HepG2 (cell line): ENCODE data around the gene UBE4A. TPM values are rescaled to one million over a fixed set of nuclear protein-coding genes. Genes with fewer than 3 reads are reported as not detected.

Source experiments
- ATAC-seq: fragments of 200-7000 bp; cut with Tn5 transposase; 3 replicates; pipeline ENCODE4 v1.9.1; 2020; ENCODE audit warnings: mild to moderate bottlenecking, moderate library complexity
- BruUV-seq: library from RNA; stranded (reverse); fragments of 400-500 nt; replicated peaks from 2 replicates; lab custom pipeline; 2021; lab: Mats Ljungman, UMichigan
- CTCF ChIA-PET: fragments of 300-600 bp; formaldehyde crosslinking; extraction: SDS; loops from one replicate; lab custom pipeline; 2021; ENCODE audit warnings: low total read pairs, inconsistent platforms, low intra/inter-chr PET ratio; lab: Yijun Ruan, JAX
- POLR2A ChIA-PET: fragments of 350-600 bp; sonication (Branson Sonifier 250); formaldehyde crosslinking; loops from one replicate; lab custom pipeline; 2020; ENCODE audit warnings: antibody characterized with exemption, inconsistent platforms; lab: Yijun Ruan, JAX
- DNase-seq: peaks from one replicate; pipeline ENCODE4 v3.0.0-alpha.2; 2015; ENCODE audit warnings: low spot score
- FAIRE-seq: peaks from 3 replicates; lab custom pipeline; 2011; peaks lifted over from hg19 to GRCh38; lab: Jason Lieb, UNC
- H2AFZ ChIP-seq: one replicate; pipeline ENCODE4 v1.6.1; 2011; ENCODE audit warnings: low read length, inconsistent platforms
- H3K27ac ChIP-seq: fragments of 300-600 bp; 3 replicates; pipeline ENCODE4 v1.8.0; 2011; ENCODE audit warnings: mixed run types, mild to moderate bottlenecking, mixed read lengths, low read length, inconsistent platforms; ENCODE audit not compliant: insufficient read depth; ENCODE audit errors: extremely low read length
- H3K27me3 ChIP-seq, 2 experiments: fragments of 200-600 bp in 1 of 2; 2 replicates in 1 of 2; 3 replicates in 1 of 2; pipeline versions ENCODE4 v1.6.0 to v1.8.0; 2011; ENCODE audit warnings: low read length in 2 of 2, mild to moderate bottlenecking in 2 of 2, moderate library complexity in 2 of 2, inconsistent platforms in 1 of 2; ENCODE audit not compliant: insufficient read depth in 2 of 2, control insufficient read depth in 1 of 2
- H3K36me3 ChIP-seq, 2 experiments: fragments of 200-600 bp in 1 of 2; replicated peaks in 1 of 2; 2 replicates in 1 of 2; 3 replicates in 1 of 2; pipeline versions ENCODE4 v1.5.1 to v1.8.0; 2011; ENCODE audit warnings: low read length in 2 of 2, inconsistent platforms in 1 of 2; ENCODE audit not compliant: insufficient read depth in 2 of 2, control insufficient read depth in 1 of 2
- H3K4me1 ChIP-seq: 2 replicates; pipeline ENCODE4 v1.5.1; 2012; ENCODE audit warnings: low read length, inconsistent platforms; ENCODE audit not compliant: insufficient read depth
- H3K4me2 ChIP-seq: 2 replicates; pipeline ENCODE4 v1.6.0; 2011; ENCODE audit warnings: low read depth, low read length, inconsistent platforms
- H3K4me3 ChIP-seq, 3 experiments: fragments of 200-600 bp in 1 of 3; sonication (generic), shearing (Covaris generic) in 1 of 3; replicated peaks in 1 of 3; 2 replicates each; pipeline ENCODE4 v1.5.1; 2011 to 2016; ENCODE audit warnings: low read length in 3 of 3, inconsistent platforms in 2 of 3, low read depth in 2 of 3, mild to moderate bottlenecking in 2 of 3, control low read depth in 1 of 3, mixed read lengths in 1 of 3; ENCODE audit not compliant: insufficient read depth in 1 of 3
- H3K79me2 ChIP-seq: one replicate; pipeline ENCODE4 v1.6.1; 2011; ENCODE audit warnings: low read length, inconsistent platforms; ENCODE audit not compliant: insufficient read depth
- H3K9ac ChIP-seq: 2 replicates; pipeline ENCODE4 v1.6.0; 2011; ENCODE audit warnings: mild to moderate bottlenecking, low read depth, low read length, inconsistent platforms; ENCODE audit not compliant: insufficient read depth
- H3K9me3 ChIP-seq: 2 replicates; pipeline ENCODE4 v1.5.1; 2012; ENCODE audit warnings: mild to moderate bottlenecking, low read length
- H4K20me1 ChIP-seq: 2 replicates; pipeline ENCODE4 v1.6.0; 2011; ENCODE audit warnings: inconsistent platforms, mild to moderate bottlenecking, low read length, moderate library complexity; ENCODE audit not compliant: insufficient read depth
- ARID4A ChIP-seq: sonication (generic); formaldehyde crosslinking; IDR thresholded peaks from 2 replicates; pipeline ENCODE4 v1.5.0; 2020; ENCODE audit warnings: mild to moderate bottlenecking, missing genetic modification reagents, borderline replicate concordance
- FOXA3 ChIP-seq: IDR thresholded peaks from 2 replicates; pipeline ENCODE4 v1.6.1; 2016; ENCODE audit warnings: missing genetic modification reagents, missing compliant biosample characterization
- HOXA3 ChIP-seq: sonication (generic); formaldehyde crosslinking; IDR thresholded peaks from 2 replicates; pipeline ENCODE4 v1.5.0; 2020; ENCODE audit warnings: missing genetic modification reagents
- KLF16 ChIP-seq, 2 experiments: sonication (generic) in 1 of 2; formaldehyde crosslinking in 1 of 2; IDR thresholded peaks; 2 replicates each; pipeline versions ENCODE4 v1.6.1 to v1.8.0; 2016 to 2023; ENCODE audit warnings: missing genetic modification reagents in 2 of 2, missing compliant biosample characterization in 1 of 2
- KMT2A ChIP-seq: sonication (generic); formaldehyde crosslinking; IDR thresholded peaks from 2 replicates; pipeline ENCODE4 v1.4.0; 2020; ENCODE audit warnings: missing genetic modification reagents
- MED1 ChIP-seq: sonication (generic); formaldehyde crosslinking; IDR thresholded peaks from 2 replicates; pipeline ENCODE4 v1.4.0; 2020; ENCODE audit warnings: missing genetic modification reagents
- MIXL1 ChIP-seq: IDR thresholded peaks from 2 replicates; pipeline ENCODE4 v1.6.1; 2016
- NCOA1 ChIP-seq: sonication (generic); formaldehyde crosslinking; IDR thresholded peaks from 2 replicates; pipeline ENCODE4 v1.9.0; 2021; ENCODE audit warnings: missing genetic modification reagents
- ONECUT2 ChIP-seq: sonication (generic); formaldehyde crosslinking; IDR thresholded peaks from 2 replicates; pipeline ENCODE4 v1.4.0; 2020; ENCODE audit warnings: missing genetic modification reagents
- PCBP1 ChIP-seq: fragments of 200-400 bp; formaldehyde crosslinking; IDR thresholded peaks from 2 replicates; pipeline ENCODE4 v1.6.1; 2017; ENCODE audit warnings: mild to moderate bottlenecking, low read depth, low read length, borderline replicate concordance
- RFX1 ChIP-seq: fragments of 450-650 bp; IDR thresholded peaks from 2 replicates; pipeline ENCODE4 v1.6.1; 2017
- SALL1 ChIP-seq: sonication (generic); formaldehyde crosslinking; IDR thresholded peaks from 2 replicates; pipeline ENCODE4 v1.8.0; 2022; ENCODE audit warnings: mild to moderate bottlenecking, missing genetic modification reagents
- SOX6 ChIP-seq, 2 experiments: fragments of 450-650 bp in 1 of 2; sonication (generic) in 1 of 2; formaldehyde crosslinking in 1 of 2; IDR thresholded peaks; 2 replicates each; pipeline versions ENCODE4 v1.4.0 to v1.6.1; 2017 to 2020; ENCODE audit warnings: antibody characterized with exemption in 1 of 2, mild to moderate bottlenecking in 1 of 2, missing genetic modification reagents in 1 of 2
- TARDBP ChIP-seq: sonication (generic); formaldehyde crosslinking; IDR thresholded peaks from 2 replicates; pipeline ENCODE4 v1.8.0; 2022; ENCODE audit warnings: mild to moderate bottlenecking, missing genetic modification reagents
- ZSCAN25 ChIP-seq: sonication (generic); formaldehyde crosslinking; IDR thresholded peaks from 2 replicates; pipeline ENCODE4 v1.8.0; 2022; ENCODE audit warnings: mild to moderate bottlenecking, missing genetic modification reagents
- WGBS: methylation state at CpG from one replicate; pipeline ENCODE4 v1.1.6; 2017; ENCODE audit warnings: low lambda C conversion rate; 5-methylcytosine and 5-hydroxymethylcytosine counted together
- in situ Hi-C: cut with HindIII; loops from 2 replicates; pipeline ENCODE4 v1.10.0; 2017; ENCODE audit warnings: low pct_unique_long_range_greater_than_20kb; ENCODE audit not compliant: extremely low pct_ligation_motif_present
- intact Hi-C: fragments of 100-400 bp; cut with micrococcal nuclease; formaldehyde crosslinking; loops from one replicate; pipeline ENCODE4 v1.10.0; 2022; ENCODE audit not compliant: unreplicated experiment
- polyA plus RNA-seq, 8 experiments: library from polyadenylated mRNA; depleted of rRNA in 3 of 8; stranded (reverse) in 7 of 8; unstranded in 1 of 8; fragments of >200 nt; fragmentation: Illumina TruSeq in 4 of 8; extraction: Trizol in 4 of 8; gene quantifications; 2 replicates each; pipeline versions ENCODE4 v1.2.1 to v1.2.3, GENCODE V29; 2011 to 2016; ENCODE audit warnings: low read depth in 4 of 8, missing spikeins in 1 of 8, mixed read lengths in 1 of 8; ENCODE audit not compliant: insufficient read depth in 1 of 8
- total RNA-seq, 5 experiments: library from RNA; depleted of rRNA; stranded (reverse); fragments of >200 nt; fragmentation: Illumina TruSeq; extraction: Trizol; gene quantifications; 2 replicates each; pipeline ENCODE4 v1.2.3, GENCODE V29; 2016; ENCODE audit warnings: low read depth in 1 of 5
- TF ChIP-seq, protein P1 (sequence below): sonication (generic); formaldehyde crosslinking; IDR thresholded peaks from 2 replicates; pipeline ENCODE4 v1.9.0; 2022; ENCODE audit warnings: low read depth, missing genetic modification reagents

The UBE4A gene
- total and polyA plus RNA-seq, 2 of the 13 experiments (the other 11 are each of a cell fraction or from before 2014, with no cell fraction given) = 15.1 to 32.7 TPM

- Histone ChIP-seq H2AFZ (no peak overlapping the region), H4K20me1 (peaks cover 44% of the 10 kb centered on the region), H3K9me3 (no peaks in the 10 kb centered on the region), H3K27me3 (no peaks in the 10 kb centered on the region), H3K4me3 (peak overlapping the region; percentile 90 to 97 (median 92)), H3K4me1 (peaks cover 62% of the 10 kb centered on the region), H3K4me2 (peak overlapping the region; percentile 77), H3K79me2 (peaks cover 59% of the 10 kb centered on the region), H3K9ac (peak overlapping the region; percentile 84), H3K27ac (peak overlapping the region; percentile 25), H3K36me3 (peaks cover 0 to 1% of the 10 kb centered on the region in 2 experiments; a peak in 2 of 5 replicates)
- ChIA-PET POLR2A (no interaction called here), CTCF (no interaction called here)
- in situ Hi-C loops = no loop called here
- 2% methylated on average over 28 of the region's 28 CpGs for WGBS
- intact Hi-C loops = loop anchor here (2.0 kb wide), 1 partner anchor 51 kb away; no protein-coding TSS in a partner anchor
- ATAC-seq = peak; percentile 52
- no peak for FAIRE-seq
- BruUV-seq = no TSS peak
- DNase-seq = peak; percentile 51
- TF ChIP-seq SOX6 (IDR thresholded peaks at IDR 0.05) (no peak), SOX6 (CRISPR knock-in tag; IDR thresholded peaks at IDR 0.05) (0 out of 2 replicates have a peak, but pooled peaks have one; percentile 19), MED1 (0 out of 2 replicates have a peak, but pooled peaks have one; percentile 15), MIXL1 (CRISPR knock-in tag) (0 out of 2 replicates have a peak, but pooled peaks have one; percentile 23), ARID4A (CRISPR knock-in tag) (peak; percentile 44; the same call in 1 of the 2 replicates), RFX1 (no peak), KMT2A (CRISPR knock-in tag) (0 out of 2 replicates have a peak, but pooled peaks have one; percentile 16), KLF16 (CRISPR knock-in tag; IDR thresholded peaks at IDR 0.05) (0 out of 4 replicates have a peak, but pooled peaks of 1 of the 2 experiments have one; percentile 9), NCOA1 (CRISPR knock-in tag) (0 out of 2 replicates have a peak, but pooled peaks have one; percentile 45), PCBP1 (0 out of 2 replicates have a peak, but pooled peaks have one; percentile 40), HOXA3 (CRISPR knock-in tag) (peak; percentile 19; the same call in 1 of the 2 replicates), FOXA3 (0 out of 2 replicates have a peak, but pooled peaks have one; percentile 13), ONECUT2 (CRISPR knock-in tag) (peak; percentile 95), SALL1 (CRISPR knock-in tag) (peak; percentile 22; the same call in 1 of the 2 replicates), ZSCAN25 (CRISPR knock-in tag) (peak; percentile 77), TARDBP (0 out of 2 replicates have a peak, but pooled peaks have one; percentile 19)
- TF ChIP-seq, protein P1, sequence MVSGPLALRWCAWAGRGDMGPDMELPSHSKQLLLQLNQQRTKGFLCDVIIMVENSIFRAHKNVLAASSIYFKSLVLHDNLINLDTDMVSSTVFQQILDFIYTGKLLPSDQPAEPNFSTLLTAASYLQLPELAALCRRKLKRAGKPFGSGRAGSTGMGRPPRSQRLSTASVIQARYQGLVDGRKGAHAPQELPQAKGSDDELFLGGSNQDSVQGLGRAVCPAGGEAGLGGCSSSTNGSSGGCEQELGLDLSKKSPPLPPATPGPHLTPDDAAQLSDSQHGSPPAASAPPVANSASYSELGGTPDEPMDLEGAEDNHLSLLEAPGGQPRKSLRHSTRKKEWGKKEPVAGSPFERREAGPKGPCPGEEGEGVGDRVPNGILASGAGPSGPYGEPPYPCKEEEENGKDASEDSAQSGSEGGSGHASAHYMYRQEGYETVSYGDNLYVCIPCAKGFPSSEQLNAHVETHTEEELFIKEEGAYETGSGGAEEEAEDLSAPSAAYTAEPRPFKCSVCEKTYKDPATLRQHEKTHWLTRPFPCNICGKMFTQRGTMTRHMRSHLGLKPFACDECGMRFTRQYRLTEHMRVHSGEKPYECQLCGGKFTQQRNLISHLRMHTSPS (CRISPR knock-in tag) = no peak
Observed at GRCh38 chr11:118437208-118438125, 78.1 kb downstream of the UBE4A start.
